Skeletal muscle satellite cell (primary cell): Measurements from ENCODE around the gene FOCAD.
A peak's percentile ranks its signal among the peaks of the same experiment; 100 is the strongest.

Experiments used
- H3K27me3 ChIP-seq: 2 replicates; pipeline ENCODE4 v1.7.0; 2013; ENCODE audit warnings: low read length; ENCODE audit not compliant: control insufficient read depth, insufficient read depth
- H3K36me3 ChIP-seq: 2 replicates; pipeline ENCODE4 v1.7.0; 2013; ENCODE audit warnings: mild to moderate bottlenecking, control low read depth, low read length; ENCODE audit not compliant: insufficient read depth
- H3K4me1 ChIP-seq: 2 replicates; pipeline ENCODE4 v1.7.0; 2013; ENCODE audit warnings: low read length; ENCODE audit not compliant: control insufficient read depth, insufficient read depth
- H3K4me2 ChIP-seq: 2 replicates; pipeline ENCODE4 v1.7.0; 2013; ENCODE audit warnings: mild to moderate bottlenecking, low read length
- H3K4me3 ChIP-seq: 2 replicates; pipeline ENCODE4 v1.7.0; 2013; ENCODE audit warnings: low read length
- H3K9ac ChIP-seq: 2 replicates; pipeline ENCODE4 v1.7.0; 2013; ENCODE audit warnings: mild to moderate bottlenecking, low read depth, low read length, moderate library complexity
- H3K9me3 ChIP-seq: replicated peaks from 2 replicates; pipeline ENCODE4 v1.7.0; 2013; ENCODE audit warnings: mild to moderate bottlenecking, control low read depth, low read length

FOCAD gene

GRCh38 chr9:20684875-20685696, 1.0 kb downstream of the FOCAD start:
- peaks cover 25% of the 10 kb centered on the region for H3K4me1 ChIP-seq
- peak overlapping the region; percentile 97 for H3K4me2 ChIP-seq
- peak overlapping the region; percentile 88 for H3K4me3 ChIP-seq
- no peaks in the 10 kb centered on the region for H3K9me3 ChIP-seq
- H3K36me3 ChIP-seq = no peaks in the 10 kb centered on the region
- H3K9ac ChIP-seq = peak overlapping the region; percentile 92
- no peaks in the 10 kb centered on the region for H3K27me3 ChIP-seq

GRCh38 chr9:20685769-20686168, 1.7 kb downstream of the FOCAD start:
- Histone ChIP-seq H3K9me3 (no peaks in the 10 kb centered on the region), H3K4me3 (peak overlapping the region; percentile 88), H3K4me1 (peaks cover 25% of the 10 kb centered on the region), H3K9ac (peak overlapping the region; percentile 92), H3K27me3 (no peaks in the 10 kb centered on the region), H3K36me3 (no peaks in the 10 kb centered on the region), H3K4me2 (peak overlapping the region; percentile 97)

- Histone ChIP-seq H3K9ac (no peak overlapping the region), H3K4me1 (peaks cover 15% of the 10 kb centered on the region), H3K4me3 (no peak overlapping the region), H3K4me2 (no peak overlapping the region), H3K36me3 (no peaks in the 10 kb centered on the region), H3K27me3 (no peaks in the 10 kb centered on the region), H3K9me3 (no peaks in the 10 kb centered on the region)
Measured at GRCh38 chr9:20689833-20690232, 5.8 kb downstream of the FOCAD start.

- Histone ChIP-seq H3K9ac (no peak overlapping the region), H3K4me1 (no peaks in the 10 kb centered on the region), H3K4me3 (no peak overlapping the region), H3K9me3 (no peaks in the 10 kb centered on the region), H3K27me3 (no peaks in the 10 kb centered on the region), H3K36me3 (no peaks in the 10 kb centered on the region), H3K4me2 (no peak overlapping the region)
Measured at GRCh38 chr9:20692554-20692953, 8.5 kb downstream of the FOCAD start.

- no peak overlapping the region for H3K4me3 ChIP-seq
- no peak overlapping the region for H3K9ac ChIP-seq
- H3K4me2 ChIP-seq = no peak overlapping the region
- H3K4me1 ChIP-seq = no peaks in the 10 kb centered on the region
- no peaks in the 10 kb centered on the region for H3K27me3 ChIP-seq
- no peaks in the 10 kb centered on the region for H3K36me3 ChIP-seq
- H3K9me3 ChIP-seq = no peaks in the 10 kb centered on the region
Measured at GRCh38 chr9:20693068-20693467, 9.0 kb downstream of the FOCAD start.

GRCh38 chr9:20694248-20694647, 10.2 kb downstream of the FOCAD start:
- Histone ChIP-seq H3K36me3 (no peaks in the 10 kb centered on the region), H3K4me3 (no peak overlapping the region), H3K9me3 (no peaks in the 10 kb centered on the region), H3K27me3 (no peaks in the 10 kb centered on the region), H3K4me2 (no peak overlapping the region), H3K9ac (no peak overlapping the region), H3K4me1 (no peaks in the 10 kb centered on the region)

- Histone ChIP-seq H3K4me2 (no peak overlapping the region), H3K9ac (no peak overlapping the region), H3K4me3 (no peak overlapping the region), H3K36me3 (no peaks in the 10 kb centered on the region), H3K9me3 (no peaks in the 10 kb centered on the region), H3K4me1 (no peaks in the 10 kb centered on the region), H3K27me3 (no peaks in the 10 kb centered on the region)
Measured at GRCh38 chr9:20697021-20697719, 13.1 kb downstream of the FOCAD start.

GRCh38 chr9:20698782-20699181, 14.7 kb downstream of the FOCAD start:
- no peaks in the 10 kb centered on the region for H3K9me3 ChIP-seq
- H3K4me3 ChIP-seq = no peak overlapping the region
- no peaks in the 10 kb centered on the region for H3K4me1 ChIP-seq
- no peaks in the 10 kb centered on the region for H3K27me3 ChIP-seq
- no peak overlapping the region for H3K9ac ChIP-seq
- no peak overlapping the region for H3K4me2 ChIP-seq
- no peaks in the 10 kb centered on the region for H3K36me3 ChIP-seq

GRCh38 chr9:20701060-20701459, 17.0 kb downstream of the FOCAD start:
- Histone ChIP-seq H3K9ac (no peak overlapping the region), H3K4me2 (no peak overlapping the region), H3K36me3 (no peaks in the 10 kb centered on the region), H3K4me1 (no peaks in the 10 kb centered on the region), H3K9me3 (no peaks in the 10 kb centered on the region), H3K4me3 (no peak overlapping the region), H3K27me3 (no peaks in the 10 kb centered on the region)

GRCh38 chr9:20702570-20702969, 18.5 kb downstream of the FOCAD start:
- Histone ChIP-seq H3K4me1 (no peaks in the 10 kb centered on the region), H3K9me3 (no peaks in the 10 kb centered on the region), H3K4me2 (no peak overlapping the region), H3K4me3 (no peak overlapping the region), H3K36me3 (no peaks in the 10 kb centered on the region), H3K27me3 (no peaks in the 10 kb centered on the region), H3K9ac (no peak overlapping the region)

GRCh38 chr9:20703146-20703545, 19.1 kb downstream of the FOCAD start:
- no peaks in the 10 kb centered on the region for H3K36me3 ChIP-seq
- no peaks in the 10 kb centered on the region for H3K27me3 ChIP-seq
- no peaks in the 10 kb centered on the region for H3K4me1 ChIP-seq
- H3K9me3 ChIP-seq = no peaks in the 10 kb centered on the region
- no peak overlapping the region for H3K9ac ChIP-seq
- no peak overlapping the region for H3K4me2 ChIP-seq
- H3K4me3 ChIP-seq = no peak overlapping the region

GRCh38 chr9:20707708-20708107, 23.6 kb downstream of the FOCAD start:
- no peaks in the 10 kb centered on the region for H3K4me1 ChIP-seq
- H3K27me3 ChIP-seq = no peaks in the 10 kb centered on the region
- no peak overlapping the region for H3K9ac ChIP-seq
- H3K4me2 ChIP-seq = no peak overlapping the region
- H3K4me3 ChIP-seq = no peak overlapping the region
- no peaks in the 10 kb centered on the region for H3K36me3 ChIP-seq
- no peaks in the 10 kb centered on the region for H3K9me3 ChIP-seq
